Neural progenitor cell (in vitro differentiated cells): ENCODE data around the gene HELB. TPM values are rescaled to one million over a fixed set of nuclear protein-coding genes. Genes with fewer than 3 reads are reported as not detected.

Experiments used
- DNase-seq: peaks from one replicate; pipeline ENCODE4 v3.0.0-alpha.2; 2016; ENCODE audit warnings: low spot score
- H2AFZ ChIP-seq: fragments of 200-600 bp; sonication (generic); replicated peaks from 2 replicates; pipeline ENCODE4 v1.6.1; 2016; ENCODE audit warnings: antibody characterized with exemption
- H3F3A ChIP-seq: fragments of 200-600 bp; sonication (generic); 2 replicates; pipeline ENCODE4 v1.6.1; 2016; ENCODE audit warnings: antibody characterized with exemption, low read depth
- H3K27ac ChIP-seq: fragments of 200-600 bp; sonication (generic); 2 replicates; pipeline ENCODE4 v1.5.1; 2016; ENCODE audit warnings: mild to moderate bottlenecking
- H3K27me3 ChIP-seq: fragments of 200-600 bp; sonication (generic); 2 replicates; pipeline ENCODE4 v1.6.1; 2016; ENCODE audit warnings: mild to moderate bottlenecking, moderate library complexity
- H3K36me3 ChIP-seq: fragments of 200-600 bp; sonication (generic); 2 replicates; pipeline ENCODE4 v1.5.1; 2016
- H3K4me1 ChIP-seq: fragments of 200-600 bp; sonication (generic); 2 replicates; pipeline ENCODE4 v1.6.1; 2016; ENCODE audit warnings: mixed run types
- H3K4me2 ChIP-seq: fragments of 200-600 bp; sonication (generic); 2 replicates; pipeline ENCODE4 v1.6.1; 2016
- H3K4me3 ChIP-seq: fragments of 200-600 bp; sonication (generic); 2 replicates; pipeline ENCODE4 v1.5.1; 2016
- H3K79me2 ChIP-seq: fragments of 200-600 bp; sonication (generic); 2 replicates; pipeline ENCODE4 v1.6.1; 2016; ENCODE audit warnings: low read depth
- H3K9ac ChIP-seq: fragments of 200-600 bp; sonication (generic); 2 replicates; pipeline ENCODE4 v1.6.1; 2016
- H3K9me3 ChIP-seq: fragments of 200-600 bp; sonication (generic); 2 replicates; pipeline ENCODE4 v1.5.1; 2016; ENCODE audit warnings: low read depth
- H4K20me1 ChIP-seq: fragments of 200-600 bp; sonication (generic); 2 replicates; pipeline ENCODE4 v1.6.1; 2016; ENCODE audit warnings: low read depth
- H3K27ac Mint-ChIP-seq: 3 replicates; pipeline ENCODE4 v1.8.0; 2021; ENCODE audit warnings: mixed read lengths
- H3K27me3 Mint-ChIP-seq: 2 replicates; pipeline ENCODE4 v1.8.0; 2022; ENCODE audit warnings: low read depth, mild to moderate bottlenecking, inconsistent platforms, moderate library complexity, mixed read lengths; ENCODE audit not compliant: insufficient read depth
- H3K36me3 Mint-ChIP-seq: 3 replicates; pipeline ENCODE4 v1.8.0; 2021; ENCODE audit warnings: mixed read lengths
- H3K4me1 Mint-ChIP-seq: 3 replicates; pipeline ENCODE4 v1.8.0; 2021; ENCODE audit warnings: mixed read lengths
- H3K4me3 Mint-ChIP-seq: 3 replicates; pipeline ENCODE4 v1.8.0; 2021; ENCODE audit warnings: mild to moderate bottlenecking, moderate library complexity, mixed read lengths
- H3K9me3 Mint-ChIP-seq: 3 replicates; pipeline ENCODE4 v1.8.0; 2020; ENCODE audit warnings: mixed read lengths
- CTCF ChIP-seq: fragments of 200-600 bp; sonication (generic); IDR thresholded peaks from 2 replicates; pipeline ENCODE4 v1.5.1; 2017; ENCODE audit warnings: antibody characterized with exemption, mild to moderate bottlenecking
- EZH2 ChIP-seq: fragments of 200-600 bp; sonication (generic); IDR thresholded peaks from 2 replicates; pipeline ENCODE4 v1.6.1; 2017; ENCODE audit warnings: antibody characterized with exemption, mild to moderate bottlenecking, moderate library complexity
- EZH2phosphoT487 ChIP-seq: fragments of 200-600 bp; sonication (generic); IDR thresholded peaks from 2 replicates; pipeline ENCODE4 v1.6.1; 2017; ENCODE audit warnings: antibody characterized with exemption
- total RNA-seq: library from RNA; depleted of rRNA; stranded (reverse); fragments of >200 nt; gene quantifications from 2 replicates; pipeline ENCODE4 v1.2.3, GENCODE V29; 2015; ENCODE audit warnings: low replicate concordance

Gene HELB
- total RNA-seq, 1 donor from 2014 or later: 10.7 TPM

GRCh38 chr12:66289485-66289884, 12.8 kb upstream of the HELB start:
- Mint-ChIP-seq H3K9me3 (no peaks in the 10 kb centered on the region), H3K4me1 (no peaks in the 10 kb centered on the region), H3K36me3 (no peaks in the 10 kb centered on the region), H3K27me3 (no peaks in the 10 kb centered on the region), H3K27ac (no peak overlapping the region), H3K4me3 (no peak overlapping the region)
- DNase-seq: no peak
- H3F3A ChIP-seq: no peaks in the 10 kb centered on the region
- H3K27ac ChIP-seq: no peak overlapping the region
- no peaks in the 10 kb centered on the region for H3K36me3 ChIP-seq
- no peak overlapping the region for H2AFZ ChIP-seq
- no peaks in the 10 kb centered on the region for H3K27me3 ChIP-seq
- no peak for TF ChIP-seq CTCF
- TF ChIP-seq EZH2phosphoT487: no peak
- no peak for TF ChIP-seq EZH2
- no peak overlapping the region for H3K4me3 ChIP-seq
- no peaks in the 10 kb centered on the region for H4K20me1 ChIP-seq
- no peak overlapping the region for H3K9ac ChIP-seq
- no peaks in the 10 kb centered on the region for H3K9me3 ChIP-seq
- no peak overlapping the region for H3K4me2 ChIP-seq
- H3K79me2 ChIP-seq: no peaks in the 10 kb centered on the region
- H3K4me1 ChIP-seq: no peaks in the 10 kb centered on the region

GRCh38 chr12:66290716-66291200, 11.5 kb upstream of the HELB start:
- Histone ChIP-seq H3K9me3 (no peaks in the 10 kb centered on the region), H3K4me1 (no peaks in the 10 kb centered on the region), H3K4me3 (no peak overlapping the region), H3K36me3 (no peaks in the 10 kb centered on the region), H2AFZ (no peak overlapping the region), H3F3A (no peaks in the 10 kb centered on the region), H3K27me3 (no peaks in the 10 kb centered on the region), H4K20me1 (no peaks in the 10 kb centered on the region), H3K27ac (no peak overlapping the region), H3K9ac (no peak overlapping the region), H3K4me2 (no peak overlapping the region), H3K79me2 (no peaks in the 10 kb centered on the region)
- Mint-ChIP-seq H3K27me3 (no peaks in the 10 kb centered on the region), H3K4me1 (no peaks in the 10 kb centered on the region), H3K27ac (no peak overlapping the region), H3K36me3 (no peaks in the 10 kb centered on the region), H3K9me3 (no peaks in the 10 kb centered on the region), H3K4me3 (no peak overlapping the region)
- no peak for DNase-seq
- TF ChIP-seq CTCF (no peak), EZH2 (no peak), EZH2phosphoT487 (no peak)

- Histone ChIP-seq H2AFZ (no peak overlapping the region), H3K27ac (no peak overlapping the region), H3K4me2 (no peak overlapping the region), H3K4me1 (no peaks in the 10 kb centered on the region), H3K9me3 (no peaks in the 10 kb centered on the region), H3K79me2 (no peaks in the 10 kb centered on the region), H3K36me3 (no peaks in the 10 kb centered on the region), H3F3A (no peaks in the 10 kb centered on the region), H3K9ac (no peak overlapping the region), H3K4me3 (no peak overlapping the region), H3K27me3 (peaks cover 18% of the 10 kb centered on the region), H4K20me1 (no peaks in the 10 kb centered on the region)
- Mint-ChIP-seq H3K4me3 (no peak overlapping the region), H3K36me3 (no peaks in the 10 kb centered on the region), H3K27ac (no peak overlapping the region), H3K4me1 (no peaks in the 10 kb centered on the region), H3K27me3 (peaks cover 4% of the 10 kb centered on the region), H3K9me3 (no peaks in the 10 kb centered on the region)
- TF ChIP-seq EZH2phosphoT487 (no peak), EZH2 (no peak), CTCF (no peak)
- no peak for DNase-seq
Observed at GRCh38 chr12:66296176-66296683, 6.1 kb upstream of the HELB start.
